Thymus (tissue), 14 donors: ENCODE data around the gene ITM2B. TPM values are rescaled to one million over a fixed set of nuclear protein-coding genes. Genes with fewer than 3 reads are reported as not detected.
A peak's percentile ranks its signal among the peaks of the same experiment; 100 is the strongest.

ENCODE experiments used
- DNase-seq, 9 donors: peaks; one replicate each; pipeline ENCODE4 v3.0.0-alpha.2; 2013; ENCODE audit warnings: low spot score in 9 of 9, low read depth in 6 of 9, missing footprints in 1 of 9
- H3K27ac ChIP-seq, 2 donors: one replicate each; pipeline ENCODE4 v1.5.1; 2013; ENCODE audit warnings: control low read depth in 1 of 2, low read depth in 1 of 2, low read length in 1 of 2, mild to moderate bottlenecking in 1 of 2, moderate library complexity in 1 of 2
- H3K27me3 ChIP-seq, 2 donors: one replicate each; pipeline ENCODE4 v1.5.1; 2013; ENCODE audit warnings: low read length in 1 of 2; ENCODE audit not compliant: control insufficient read depth in 2 of 2, insufficient read depth in 1 of 2
- H3K36me3 ChIP-seq, 2 donors: one replicate each; pipeline ENCODE4 v1.5.1; 2013; ENCODE audit warnings: low read length in 1 of 2, mild to moderate bottlenecking in 1 of 2, moderate library complexity in 1 of 2; ENCODE audit not compliant: control insufficient read depth in 2 of 2, insufficient read depth in 2 of 2
- H3K4me1 ChIP-seq, 2 donors: one replicate each; pipeline ENCODE4 v1.5.1; 2013; ENCODE audit warnings: low read length in 2 of 2; ENCODE audit not compliant: control insufficient read depth in 2 of 2, insufficient read depth in 2 of 2
- H3K4me3 ChIP-seq, 2 donors: one replicate each; pipeline ENCODE4 v1.5.1; 2013; ENCODE audit warnings: low read length in 2 of 2, control low read depth in 1 of 2, mild to moderate bottlenecking in 1 of 2
- H3K9me3 ChIP-seq, 2 donors: one replicate each; pipeline ENCODE4 v1.5.1; 2013; ENCODE audit warnings: low read length in 1 of 2, mild to moderate bottlenecking in 1 of 2; ENCODE audit not compliant: control insufficient read depth in 2 of 2, insufficient read depth in 1 of 2
- WGBS: extraction: QIAGEN DNeasy Blood & Tissue Kit; methylation state at CpG from one replicate; pipeline ENCODE4 v1.1.7; 2013; 5-methylcytosine and 5-hydroxymethylcytosine counted together
- long read RNA-seq, 10 donors: transcript quantifications; one replicate each; lab custom pipeline, GENCODE V29; 2026
- polyA plus RNA-seq: library from polyadenylated mRNA; stranded (reverse); fragments of 200-250 nt; gene quantifications from one replicate; pipeline ENCODE4 v1.2.3, GENCODE V29; 2013
- total RNA-seq: library from RNA; stranded (reverse); fragments of 120-200 nt; gene quantifications from one replicate; pipeline ENCODE4 v1.2.4, GENCODE V29; 2013
- donor health status: healthy.

The ITM2B gene
- total RNA-seq, result 240 TPM
- 720 TPM for polyA plus RNA-seq
- long read RNA-seq, donor 1, full-length matches to known transcripts, result 25 of 34 reads
- long read RNA-seq, donor 1, partial matches to known transcripts, result 9 of 34 reads
- long read RNA-seq, donor 1, other reads (novel, unspliced or antisense), result 0 of 34 reads
- long read RNA-seq, donor 2, result 0 reads
- long read RNA-seq, donor 3, full-length matches to known transcripts, result 204 of 340 reads
- long read RNA-seq, donor 3, partial matches to known transcripts, result 136 of 340 reads
- long read RNA-seq, donor 3, other reads (novel, unspliced or antisense), result 0 of 340 reads
- long read RNA-seq, donor 4, full-length matches to known transcripts, result 92 of 161 reads
- long read RNA-seq, donor 4, partial matches to known transcripts, result 69 of 161 reads
- long read RNA-seq, donor 4, other reads (novel, unspliced or antisense), result 0 of 161 reads
- long read RNA-seq, donor 5, full-length matches to known transcripts, result 320 of 580 reads
- long read RNA-seq, donor 5, partial matches to known transcripts, result 248 of 580 reads
- long read RNA-seq, donor 5, other reads (novel, unspliced or antisense), result 12 of 580 reads
- long read RNA-seq, donor 6, full-length matches to known transcripts, result 137 of 182 reads
- long read RNA-seq, donor 6, partial matches to known transcripts, result 45 of 182 reads
- long read RNA-seq, donor 6, other reads (novel, unspliced or antisense), result 0 of 182 reads
- long read RNA-seq, donor 7, full-length matches to known transcripts, result 239 of 347 reads
- long read RNA-seq, donor 7, partial matches to known transcripts, result 108 of 347 reads
- long read RNA-seq, donor 7, other reads (novel, unspliced or antisense), result 0 of 347 reads
- long read RNA-seq, donor 8, full-length matches to known transcripts, result 116 of 141 reads
- long read RNA-seq, donor 8, partial matches to known transcripts, result 25 of 141 reads
- long read RNA-seq, donor 8, other reads (novel, unspliced or antisense), result 0 of 141 reads
- long read RNA-seq, donor 9, full-length matches to known transcripts, result 101 of 162 reads
- long read RNA-seq, donor 9, partial matches to known transcripts, result 61 of 162 reads
- long read RNA-seq, donor 9, other reads (novel, unspliced or antisense), result 0 of 162 reads
- long read RNA-seq, donor 10, full-length matches to known transcripts, result 162 of 280 reads
- long read RNA-seq, donor 10, partial matches to known transcripts, result 118 of 280 reads
- long read RNA-seq, donor 10, other reads (novel, unspliced or antisense), result 0 of 280 reads

DNA sequence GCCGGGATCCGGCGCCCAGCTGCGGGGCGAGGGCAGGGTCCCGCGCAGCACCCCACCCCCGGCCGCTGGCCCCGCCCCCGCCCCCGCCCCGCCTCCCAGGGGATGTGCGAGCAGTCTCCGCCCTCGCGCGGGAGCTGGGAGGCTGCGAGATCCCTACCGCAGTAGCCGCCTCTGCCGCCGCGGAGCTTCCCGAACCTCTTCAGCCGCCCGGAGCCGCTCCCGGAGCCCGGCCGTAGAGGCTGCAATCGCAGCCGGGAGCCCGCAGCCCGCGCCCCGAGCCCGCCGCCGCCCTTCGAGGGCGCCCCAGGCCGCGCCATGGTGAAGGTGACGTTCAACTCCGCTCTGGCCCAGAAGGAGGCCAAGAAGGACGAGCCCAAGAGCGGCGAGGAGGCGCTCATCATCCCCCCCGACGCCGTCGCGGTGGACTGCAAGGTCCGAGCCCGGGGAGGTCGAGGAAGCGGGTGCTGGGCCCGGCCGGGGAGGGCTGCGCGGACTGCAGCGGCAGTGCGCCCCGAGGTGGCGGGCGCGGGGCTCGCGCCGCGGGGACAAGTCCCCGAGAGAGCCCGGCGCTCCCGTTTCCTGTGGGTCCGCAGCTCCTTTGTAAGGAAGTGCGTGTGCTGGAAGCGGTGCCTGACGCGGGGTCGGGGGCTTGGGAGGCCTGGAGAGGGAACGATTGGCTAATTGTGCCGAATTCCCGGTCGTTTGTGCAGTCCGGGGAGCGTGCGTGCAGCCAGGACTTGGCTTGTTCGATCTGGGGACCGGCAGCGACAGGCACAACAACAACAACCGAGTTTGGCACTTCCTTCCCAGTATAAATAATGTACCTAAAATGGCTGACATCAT, at the start of gene ITM2B:
Gene ITM2B, plus strand, starts transcription at position 161 of the 843 bp plus-strand sequence. Its CDS starts 155 bp downstream, at position 316.
- Histone ChIP-seq H3K4me3 (peak within 1 kb of the TSS; percentile 82 to 93), H3K9me3 (no peaks in the 10 kb centered on the region), H3K27ac (peak within 1 kb of the TSS; percentile 93 to 97), H3K27me3 (no peaks in the 10 kb centered on the region), H3K4me1 (peaks cover 14 to 19% of the 10 kb centered on the region in 2 donors), H3K36me3 (peaks cover 0 to 3% of the 10 kb centered on the region in 2 donors)
- WGBS, result under 1% methylated on average over 94 of the region's 94 CpGs
- peak; percentile 44 to 85 (median 67) for DNase-seq

DNA sequence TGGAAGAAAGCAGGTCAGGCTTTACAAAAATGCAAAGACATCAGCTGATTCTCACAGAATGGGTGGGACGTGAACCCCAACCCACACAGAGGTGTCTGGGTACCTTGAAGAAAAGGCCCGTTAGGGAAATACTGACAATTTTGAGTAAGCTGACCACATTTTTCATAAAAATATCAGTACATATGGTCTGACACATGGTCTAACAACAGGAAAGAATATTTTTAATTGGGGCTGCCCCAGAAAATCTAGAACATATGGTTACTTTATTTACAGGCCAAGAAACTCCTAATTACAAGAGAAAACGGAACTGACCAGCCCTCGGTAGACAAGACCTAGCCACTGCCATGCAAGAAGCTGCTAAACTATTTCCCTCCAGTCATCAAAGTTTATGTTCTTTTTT, 48.7 kb upstream of the ITM2B start:
- DNase-seq, result no peak
- WGBS, result 89% methylated on average over 4 of the region's 4 CpGs

DNA sequence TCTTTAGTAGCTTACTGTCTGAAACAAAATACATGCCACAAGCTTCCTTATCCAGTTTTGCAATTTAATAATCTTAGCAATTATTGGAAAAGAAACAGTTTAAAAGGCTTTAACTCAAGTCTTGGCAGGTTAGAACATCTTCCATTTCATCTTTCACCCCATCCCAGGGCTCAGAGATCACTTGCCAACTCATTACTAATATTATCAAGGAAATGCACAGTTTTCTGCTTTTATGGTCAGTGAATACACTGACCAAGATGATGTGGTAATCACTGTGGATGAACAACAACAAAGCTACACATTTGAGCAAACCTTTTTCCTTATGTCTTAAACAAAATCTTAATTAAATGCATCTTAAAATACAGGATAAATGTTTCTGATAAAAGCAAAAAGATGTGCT, 48.0 kb upstream of the ITM2B start:
- DNase-seq, result no peak
- Histone ChIP-seq H3K27me3 (no peaks in the 10 kb centered on the region), H3K4me1 (peaks cover 3 to 31% of the 10 kb centered on the region in 2 donors), H3K4me3 (no peak overlapping the region), H3K27ac (peak overlapping the region in 1 of 2 donors; percentile 3), H3K9me3 (no peaks in the 10 kb centered on the region), H3K36me3 (no peaks in the 10 kb centered on the region)

More for the DNA sequence above, 48.7 kb upstream of the ITM2B start:
- H3K36me3 ChIP-seq, result no peaks in the 10 kb centered on the region
- H3K27ac ChIP-seq, result peak overlapping the region; percentile 26 to 29
- H3K9me3 ChIP-seq, result no peaks in the 10 kb centered on the region
- no peaks in the 10 kb centered on the region for H3K27me3 ChIP-seq
- peaks cover 3 to 31% of the 10 kb centered on the region in 2 donors for H3K4me1 ChIP-seq
- H3K4me3 ChIP-seq, result no peak overlapping the region

DNA sequence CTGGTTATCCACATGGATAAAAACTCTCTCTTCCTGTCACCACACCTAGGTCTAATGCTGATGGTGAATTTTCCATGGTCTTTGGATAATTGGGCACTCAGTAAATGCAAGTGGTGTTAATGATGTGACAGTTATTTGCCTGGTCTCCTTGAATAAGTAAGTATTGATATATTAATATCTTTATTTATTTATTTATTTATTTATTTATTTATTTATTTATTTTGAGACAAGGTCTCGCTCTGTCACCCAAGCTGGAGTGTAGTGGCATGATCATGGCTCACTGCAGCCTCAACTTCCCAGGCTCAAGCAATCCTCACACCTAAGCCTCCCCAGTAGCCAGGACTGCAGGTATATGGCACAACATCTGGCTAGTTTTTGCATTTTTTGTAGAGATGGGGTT, 46.3 kb upstream of the ITM2B start:
- H3K4me3 ChIP-seq, result no peak overlapping the region
- no peak for DNase-seq
- H3K27ac ChIP-seq, result peak overlapping the region; percentile 52 to 92
- peaks cover 3 to 31% of the 10 kb centered on the region in 2 donors for H3K4me1 ChIP-seq
- H3K27me3 ChIP-seq, result no peaks in the 10 kb centered on the region
- H3K36me3 ChIP-seq, result no peaks in the 10 kb centered on the region
- H3K9me3 ChIP-seq, result no peaks in the 10 kb centered on the region
- 98% methylated on average over 1 of the region's 1 CpG for WGBS

DNA sequence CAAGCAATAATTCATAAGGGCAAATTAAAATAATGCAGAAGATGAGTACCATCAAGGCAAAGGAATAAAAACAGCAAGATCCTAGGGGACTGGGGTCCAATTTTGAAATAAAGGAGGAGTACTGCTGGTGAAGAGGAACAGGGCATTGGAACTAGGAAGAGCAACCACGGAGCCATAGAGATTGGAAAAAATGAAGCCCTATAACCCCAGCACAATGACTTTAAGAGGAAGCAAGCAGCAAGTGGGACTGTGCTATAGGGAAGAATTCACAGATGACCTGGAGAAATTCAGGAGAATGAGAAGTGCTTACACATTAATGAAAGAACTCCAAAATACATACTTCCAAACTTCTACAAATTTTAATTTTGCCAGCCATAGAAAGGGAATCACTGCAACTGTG, 44.9 kb upstream of the ITM2B start:
- 76% methylated on average over 1 of the region's 1 CpG for WGBS
- Histone ChIP-seq H3K4me3 (no peak overlapping the region), H3K27ac (no peak overlapping the region), H3K36me3 (no peaks in the 10 kb centered on the region), H3K9me3 (no peaks in the 10 kb centered on the region), H3K4me1 (peaks cover 3 to 31% of the 10 kb centered on the region in 2 donors), H3K27me3 (no peaks in the 10 kb centered on the region)
- no peak for DNase-seq

DNA sequence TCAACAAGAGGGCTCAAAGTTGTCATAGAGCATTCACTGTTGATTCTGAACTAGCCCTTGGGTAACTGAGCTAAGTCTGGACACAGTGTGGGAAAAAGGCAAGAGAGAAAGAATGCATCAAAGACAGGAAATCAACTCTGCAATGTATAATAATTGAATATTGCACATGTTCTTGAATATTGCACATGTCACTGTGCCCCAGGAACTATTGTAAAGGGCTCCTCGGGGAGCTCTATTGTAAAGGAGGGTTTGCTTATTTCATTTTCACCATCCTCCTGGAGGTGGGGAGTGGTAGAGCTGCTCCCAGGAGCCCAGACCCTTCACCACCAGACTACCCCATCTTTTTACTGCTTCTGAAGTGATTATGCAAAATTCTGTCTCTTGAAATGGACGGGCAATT, 44.4 kb upstream of the ITM2B start:
- WGBS, result 90% methylated on average over 2 of the region's 2 CpGs
- peaks cover 3 to 31% of the 10 kb centered on the region in 2 donors for H3K4me1 ChIP-seq
- H3K9me3 ChIP-seq, result no peaks in the 10 kb centered on the region
- DNase-seq, result peak in 1 of 9 donors; percentile 12
- no peaks in the 10 kb centered on the region for H3K36me3 ChIP-seq
- no peak overlapping the region for H3K4me3 ChIP-seq
- H3K27me3 ChIP-seq, result no peaks in the 10 kb centered on the region
- no peak overlapping the region for H3K27ac ChIP-seq

DNA sequence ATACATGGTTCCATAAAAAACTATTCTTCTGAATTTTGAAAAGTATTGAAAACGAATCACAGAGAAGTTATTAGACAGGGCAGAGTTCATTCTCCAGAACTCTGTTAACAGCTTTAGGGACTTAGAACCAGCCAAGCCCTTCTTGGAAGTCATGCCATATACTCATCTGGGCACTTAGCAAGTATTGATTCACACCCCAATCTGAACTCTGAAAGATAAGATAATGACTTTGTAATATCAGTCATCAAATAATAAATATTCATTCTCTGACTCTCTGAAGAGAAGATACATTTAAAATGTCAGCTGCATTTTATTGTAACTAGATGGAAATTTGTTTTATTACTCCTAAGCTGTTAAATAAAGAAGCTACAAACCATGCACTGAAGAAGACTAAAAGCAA, 43.8 kb upstream of the ITM2B start:
- Histone ChIP-seq H3K9me3 (no peaks in the 10 kb centered on the region), H3K36me3 (no peaks in the 10 kb centered on the region), H3K27ac (no peak overlapping the region), H3K4me3 (no peak overlapping the region), H3K4me1 (peaks cover 3 to 27% of the 10 kb centered on the region in 2 donors), H3K27me3 (no peaks in the 10 kb centered on the region)
- 99% methylated on average over 1 of the region's 1 CpG for WGBS
- DNase-seq, result no peak

DNA sequence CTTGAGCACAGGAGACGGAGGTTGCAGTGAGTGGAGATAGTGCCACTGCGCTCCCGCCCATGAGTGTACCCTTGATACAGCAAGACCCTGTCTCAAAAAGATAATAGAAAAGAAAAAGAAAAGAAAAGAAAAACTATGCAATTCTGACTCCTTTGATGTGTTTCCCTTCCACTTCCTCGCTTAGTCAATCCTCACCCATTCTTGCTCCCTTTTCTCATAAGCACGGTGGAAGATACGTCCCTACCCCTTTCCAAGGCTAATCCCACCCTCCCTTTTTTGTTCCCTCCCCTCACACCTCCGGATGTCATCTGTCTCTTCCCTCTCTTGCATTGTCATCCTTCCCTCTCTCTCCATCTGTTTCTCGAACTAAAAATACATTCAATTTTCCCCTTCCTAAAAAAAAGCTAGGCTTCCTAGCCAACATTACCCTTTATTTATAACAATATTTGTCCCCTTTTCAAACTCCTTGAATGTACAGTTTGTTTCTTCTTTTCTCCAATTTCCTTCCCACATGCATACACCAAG, 40.5 kb upstream of the ITM2B start:
- DNase-seq, result no peak
- H3K4me1 ChIP-seq, result peaks cover 0 to 6% of the 10 kb centered on the region in 2 donors
- H3K27ac ChIP-seq, result no peak overlapping the region
- no peaks in the 10 kb centered on the region for H3K36me3 ChIP-seq
- 85% methylated on average over 8 of the region's 8 CpGs for WGBS
- no peak overlapping the region for H3K4me3 ChIP-seq
- H3K9me3 ChIP-seq, result no peaks in the 10 kb centered on the region
- no peaks in the 10 kb centered on the region for H3K27me3 ChIP-seq
